HG02610 (cell line): ENCODE data around the gene ITGA4.

Source experiments
- ATAC-seq: cut with Tn5 transposase; IDR thresholded peaks from one replicate; pipeline ENCODE4 v1.9.1; 2021; ENCODE audit warnings: mild to moderate bottlenecking, moderate library complexity; ENCODE audit not compliant: unreplicated experiment

The ITGA4 gene

GRCh38 chr2:181570833-181571661 lies 113.9 kb downstream of the ITGA4 start:
- ATAC-seq = no peak

GRCh38 chr2:181573140-181573736 lies 116.1 kb downstream of the ITGA4 start:
- ATAC-seq = no peak

GRCh38 chr2:181574321-181574720 lies 117.1 kb downstream of the ITGA4 start:
- ATAC-seq = no peak

- ATAC-seq = no peak
These were observed 118.0 kb downstream of the ITGA4 start for GRCh38 chr2:181575024-181575649.

GRCh38 chr2:181575650-181576025 lies 118.5 kb downstream of the ITGA4 start:
- no peak for ATAC-seq

- no peak for ATAC-seq
These were observed 119.2 kb downstream of the ITGA4 start for GRCh38 chr2:181576431-181576830.

GRCh38 chr2:181578829-181579228 lies 121.6 kb downstream of the ITGA4 start:
- ATAC-seq = no peak

GRCh38 chr2:181581534-181581933 lies 124.3 kb downstream of the ITGA4 start:
- ATAC-seq = no peak

GRCh38 chr2:181585732-181586131 lies 128.5 kb downstream of the ITGA4 start:
- ATAC-seq = no peak
